Neural cell (in vitro differentiated cells): ENCODE measurements around the gene CLCN4. TPM values are rescaled to one million over a fixed set of nuclear protein-coding genes. Genes with fewer than 3 reads are reported as not detected.

Experiments
- H2AFZ ChIP-seq: fragments of 200-600, 300-800 bp; sonication (generic), shearing (Covaris generic); 2 replicates; pipeline ENCODE4 v1.6.0; 2014; ENCODE audit warnings: low read depth, mild to moderate bottlenecking, antibody characterized with exemption, low read length, moderate library complexity
- H3F3A ChIP-seq: fragments of 200-600 bp; shearing (Covaris generic); 2 replicates; pipeline ENCODE4 v1.6.1; 2016; ENCODE audit warnings: mild to moderate bottlenecking, moderate library complexity, mixed read lengths, antibody characterized with exemption, low read length; ENCODE audit not compliant: insufficient read depth, poor library complexity, severe bottlenecking
- H3K27ac ChIP-seq: fragments of 200-600, 300-800 bp; sonication (generic), shearing (Covaris generic); 2 replicates; pipeline ENCODE4 v1.5.1; 2014; ENCODE audit warnings: mild to moderate bottlenecking, low read length, moderate library complexity
- H3K27me3 ChIP-seq: fragments of 300-800, 200-600 bp; sonication (generic), shearing (Covaris generic); 2 replicates; pipeline ENCODE4 v1.6.0; 2014; ENCODE audit warnings: mild to moderate bottlenecking, low read depth, low read length, moderate library complexity; ENCODE audit not compliant: insufficient read depth
- H3K36me3 ChIP-seq: fragments of 300-800, 200-600 bp; sonication (generic), shearing (Covaris generic); 2 replicates; pipeline ENCODE4 v1.5.1; 2014; ENCODE audit warnings: mild to moderate bottlenecking, antibody characterized with exemption, low read length, moderate library complexity; ENCODE audit not compliant: insufficient read depth
- H3K4me2 ChIP-seq: fragments of 300-800, 200-600 bp; sonication (generic), shearing (Covaris generic); 2 replicates; pipeline ENCODE4 v1.6.0; 2014; ENCODE audit warnings: mild to moderate bottlenecking, low read length
- H3K4me3 ChIP-seq: fragments of 300-800, 200-600 bp; sonication (generic), shearing (Covaris generic); 2 replicates; pipeline ENCODE4 v1.5.1; 2014; ENCODE audit warnings: mild to moderate bottlenecking, low read length, moderate library complexity
- H3K79me2 ChIP-seq: fragments of 200-600 bp; shearing (Covaris generic); replicated peaks from 2 replicates; pipeline ENCODE4 v1.6.0; 2014; ENCODE audit warnings: mild to moderate bottlenecking, low read length, moderate library complexity; ENCODE audit not compliant: insufficient read depth
- H3K9ac ChIP-seq: fragments of 300-800, 200-600 bp; sonication (generic), shearing (Covaris generic); 2 replicates; pipeline ENCODE4 v1.6.1; 2016; ENCODE audit warnings: mild to moderate bottlenecking, low read length, mixed read lengths
- H3K9me2 ChIP-seq: fragments of 200-600 bp; shearing (Covaris generic); 2 replicates; pipeline ENCODE4 v1.6.1; 2016; ENCODE audit warnings: mild to moderate bottlenecking, low read length, mixed read lengths; ENCODE audit not compliant: insufficient read depth
- H3K9me3 ChIP-seq: fragments of 200-600, 300-800 bp; sonication (generic), shearing (Covaris generic); 2 replicates; pipeline ENCODE4 v1.6.1; 2016; ENCODE audit warnings: mild to moderate bottlenecking, mixed run types, low read length, moderate library complexity, mixed read lengths
- H4K20me1 ChIP-seq: fragments of 200-600 bp; shearing (Covaris generic); 2 replicates; pipeline ENCODE4 v1.6.1; 2016; ENCODE audit warnings: mild to moderate bottlenecking, mixed run types; ENCODE audit not compliant: insufficient read depth
- CTCF ChIP-seq: fragments of 450-650 bp; IDR thresholded peaks from 2 replicates; pipeline ENCODE4 v1.5.1; 2014; ENCODE audit warnings: antibody characterized with exemption, mild to moderate bottlenecking, moderate library complexity; ENCODE audit not compliant: poor library complexity, severe bottlenecking
- EP300 ChIP-seq: fragments of 450-650 bp; conservative IDR thresholded peaks from 2 replicates; pipeline ENCODE4 v1.6.1; 2014; ENCODE audit warnings: antibody characterized with exemption, mild to moderate bottlenecking, moderate library complexity; ENCODE audit not compliant: poor library complexity, severe bottlenecking
- EZH2 ChIP-seq: fragments of 200-600, 300-800 bp; shearing (Covaris generic), sonication (generic); IDR thresholded peaks from 2 replicates; pipeline ENCODE4 v1.6.1; 2014; ENCODE audit warnings: antibody characterized with exemption, low read length, borderline replicate concordance, mild to moderate bottlenecking; ENCODE audit not compliant: insufficient read depth, poor library complexity, severe bottlenecking
- MXI1 ChIP-seq: fragments of 450-650 bp; conservative IDR thresholded peaks from 2 replicates; pipeline ENCODE4 v1.6.1; 2014; ENCODE audit warnings: antibody characterized with exemption, mild to moderate bottlenecking; ENCODE audit not compliant: poor library complexity, severe bottlenecking
- POLR2AphosphoS5 ChIP-seq: IDR thresholded peaks from 2 replicates; pipeline ENCODE4 v1.6.1; 2012
- RAD21 ChIP-seq: fragments of 450-650 bp; conservative IDR thresholded peaks from 2 replicates; pipeline ENCODE4 v1.6.1; 2014; ENCODE audit warnings: antibody characterized with exemption, mild to moderate bottlenecking, moderate library complexity
- REST ChIP-seq: IDR thresholded peaks from 2 replicates; pipeline ENCODE4 v1.6.1; 2012; ENCODE audit warnings: borderline replicate concordance
- SMC3 ChIP-seq: fragments of 450-650 bp; conservative IDR thresholded peaks from 2 replicates; pipeline ENCODE4 v1.6.1; 2014; ENCODE audit warnings: antibody characterized with exemption, mild to moderate bottlenecking, moderate library complexity; ENCODE audit not compliant: poor library complexity
- TAF1 ChIP-seq: IDR thresholded peaks from 2 replicates; pipeline ENCODE4 v1.6.1; 2012; ENCODE audit warnings: low read depth
- polyA plus RNA-seq: library from polyadenylated mRNA; depleted of rRNA; stranded (reverse); fragments of >200 nt; gene quantifications from 2 replicates; pipeline ENCODE4 v1.2.3, GENCODE V29; 2014

Gene CLCN4
- polyA plus RNA-seq, 1 donor from 2014 or later: 21.4 TPM

GRCh38 chrX:10223276-10223675, 66.5 kb downstream of the CLCN4 start:
- no peaks in the 10 kb centered on the region for H3K79me2 ChIP-seq
- H3K9me3 ChIP-seq: no peaks in the 10 kb centered on the region
- H3K36me3 ChIP-seq: no peaks in the 10 kb centered on the region

GRCh38 chrX:10223781-10224180, 67.0 kb downstream of the CLCN4 start:
- Histone ChIP-seq H2AFZ (no peak overlapping the region), H3K27me3 (no peaks in the 10 kb centered on the region), H3K36me3 (no peaks in the 10 kb centered on the region), H3K9me2 (no peaks in the 10 kb centered on the region), H3F3A (no peaks in the 10 kb centered on the region), H3K9ac (no peak overlapping the region), H3K4me3 (no peak overlapping the region), H4K20me1 (no peaks in the 10 kb centered on the region), H3K79me2 (no peaks in the 10 kb centered on the region), H3K27ac (no peak overlapping the region), H3K9me3 (no peaks in the 10 kb centered on the region), H3K4me2 (no peak overlapping the region)
- TF ChIP-seq CTCF (no peak), EP300 (no peak), SMC3 (no peak), REST (no peak), POLR2AphosphoS5 (no peak), RAD21 (no peak), MXI1 (no peak), TAF1 (no peak), EZH2 (no peak)

More at GRCh38 chrX:10223276-10223675, 66.5 kb downstream of the CLCN4 start:
- Histone ChIP-seq H3F3A (no peaks in the 10 kb centered on the region), H3K27me3 (no peaks in the 10 kb centered on the region), H3K27ac (no peak overlapping the region), H3K9me2 (no peaks in the 10 kb centered on the region), H4K20me1 (no peaks in the 10 kb centered on the region), H3K4me2 (no peak overlapping the region), H3K4me3 (no peak overlapping the region), H2AFZ (no peak overlapping the region), H3K9ac (no peak overlapping the region)
- no peak for TF ChIP-seq EZH2
- no peak for TF ChIP-seq POLR2AphosphoS5

GRCh38 chrX:10230222-10230621, 73.4 kb downstream of the CLCN4 start:
- Histone ChIP-seq H3K27ac (no peak overlapping the region), H3K79me2 (no peaks in the 10 kb centered on the region), H3K9me2 (no peaks in the 10 kb centered on the region), H4K20me1 (no peaks in the 10 kb centered on the region), H3K36me3 (no peaks in the 10 kb centered on the region), H2AFZ (no peak overlapping the region), H3K9ac (no peak overlapping the region), H3K27me3 (no peaks in the 10 kb centered on the region), H3K4me2 (no peak overlapping the region), H3K4me3 (no peak overlapping the region), H3F3A (no peaks in the 10 kb centered on the region), H3K9me3 (no peaks in the 10 kb centered on the region)
- TF ChIP-seq REST (no peak), TAF1 (no peak), POLR2AphosphoS5 (no peak), SMC3 (no peak), MXI1 (no peak), EP300 (no peak), CTCF (no peak), RAD21 (no peak), EZH2 (no peak)
